ENCODE measurements around the gene PODNL1. TPM values are rescaled to one million over a fixed set of nuclear protein-coding genes. Genes with fewer than 3 reads are reported as not detected.
A peak's percentile ranks its signal among the peaks of the same experiment; 100 is the strongest.

Gene PODNL1
- total and polyA plus RNA-seq, 2 experiments from 2014 or later, result 0.24 TPM; not detected in 1

GRCh38 chr19:13951799-13952153 is 13.6 kb upstream of the PODNL1 start:
- Mint-ChIP-seq H3K4me1 (peaks cover 9% of the 10 kb centered on the region), H3K9me3 (no peaks in the 10 kb centered on the region; the same call in 2 of the 3 replicates), H3K4me3 (peak overlapping the region; percentile 92), H3K36me3 (ENCODE audit: low read depth) (peaks cover 20% of the 10 kb centered on the region), H3K27me3 (ENCODE audit: insufficient read depth, low read depth, poor library complexity) (no peaks in the 10 kb centered on the region), H3K27ac (no peak overlapping the region)
- ATAC-seq, result no peak
- H3K4me2 ChIP-seq, result peak overlapping the region; percentile 73
- H2AFZ ChIP-seq, result peak overlapping the region; percentile 48; the same call in 1 of the 2 replicates
- H3K27me3 ChIP-seq (ENCODE audit: insufficient read depth), result no peaks in the 10 kb centered on the region
- peaks cover 8% of the 10 kb centered on the region; the same call in 1 of the 2 replicates for H3K4me1 ChIP-seq (ENCODE audit: insufficient read depth)
- peaks cover 10% of the 10 kb centered on the region; the same call in 1 of the 2 replicates for H3K36me3 ChIP-seq (ENCODE audit: insufficient read depth)
- peak overlapping the region; percentile 54 for H3K4me3 ChIP-seq
- no peaks in the 10 kb centered on the region for H3K9me2 ChIP-seq (ENCODE audit: insufficient read depth)
- H3F3A ChIP-seq (replicated peaks; ENCODE audit: low read depth), result 0 out of 2 replicates have a peak, but pooled peaks cover under 1% of the 10 kb centered on the region
- DNase-seq (ENCODE audit: low spot score), result no peak
- peaks cover 5% of the 10 kb centered on the region; the same call in 1 of the 2 replicates for H4K20me1 ChIP-seq (replicated peaks; ENCODE audit: insufficient read depth)
- H3K27ac ChIP-seq (ENCODE audit: low read depth), result no peak overlapping the region
- peaks cover 17% of the 10 kb centered on the region for H3K79me2 ChIP-seq (replicated peaks; ENCODE audit: insufficient read depth)
- TF ChIP-seq CREB1 (CRISPR knock-in tag; IDR thresholded peaks at IDR 0.05; ENCODE audit: low read depth) (no peak), ETS1 (IDR thresholded peaks at IDR 0.05) (no peak), NANOG (IDR thresholded peaks at IDR 0.05; ENCODE audit: borderline replicate concordance) (no peak), CTCF (conservative IDR thresholded peaks at IDR 0.05; ENCODE audit: low read depth in 2 of 2) (no peak), ZNF114 (CRISPR knock-in tag; IDR thresholded peaks at IDR 0.05) (no peak), POLR2AphosphoS5 (IDR thresholded peaks at IDR 0.05; ENCODE audit: low read depth) (no peak), EZH2 (IDR thresholded peaks at IDR 0.05; ENCODE audit: low read depth, unreplicated experiment) (no peak), EZH2phosphoT487 (IDR thresholded peaks at IDR 0.05; ENCODE audit: unreplicated experiment) (no peak), ZNF462 (CRISPR knock-in tag; IDR thresholded peaks at IDR 0.05) (no peak), JUNB (IDR thresholded peaks at IDR 0.05; ENCODE audit: unreplicated experiment) (no peak), REST (IDR thresholded peaks at IDR 0.05; ENCODE audit: unreplicated experiment) (no peak), ZNF331 (CRISPR knock-in tag; IDR thresholded peaks at IDR 0.05; ENCODE audit: low read depth) (no peak), STAT1 (IDR thresholded peaks at IDR 0.05; ENCODE audit: unreplicated experiment) (no peak)
